ENCODE measurements around the gene C14orf119.

GRCh38 chr14:23117371-23118020 lies 22.2 kb downstream of the C14orf119 start:
- TF ChIP-seq, protein P1, sequence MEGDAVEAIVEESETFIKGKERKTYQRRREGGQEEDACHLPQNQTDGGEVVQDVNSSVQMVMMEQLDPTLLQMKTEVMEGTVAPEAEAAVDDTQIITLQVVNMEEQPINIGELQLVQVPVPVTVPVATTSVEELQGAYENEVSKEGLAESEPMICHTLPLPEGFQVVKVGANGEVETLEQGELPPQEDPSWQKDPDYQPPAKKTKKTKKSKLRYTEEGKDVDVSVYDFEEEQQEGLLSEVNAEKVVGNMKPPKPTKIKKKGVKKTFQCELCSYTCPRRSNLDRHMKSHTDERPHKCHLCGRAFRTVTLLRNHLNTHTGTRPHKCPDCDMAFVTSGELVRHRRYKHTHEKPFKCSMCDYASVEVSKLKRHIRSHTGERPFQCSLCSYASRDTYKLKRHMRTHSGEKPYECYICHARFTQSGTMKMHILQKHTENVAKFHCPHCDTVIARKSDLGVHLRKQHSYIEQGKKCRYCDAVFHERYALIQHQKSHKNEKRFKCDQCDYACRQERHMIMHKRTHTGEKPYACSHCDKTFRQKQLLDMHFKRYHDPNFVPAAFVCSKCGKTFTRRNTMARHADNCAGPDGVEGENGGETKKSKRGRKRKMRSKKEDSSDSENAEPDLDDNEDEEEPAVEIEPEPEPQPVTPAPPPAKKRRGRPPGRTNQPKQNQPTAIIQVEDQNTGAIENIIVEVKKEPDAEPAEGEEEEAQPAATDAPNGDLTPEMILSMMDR (IDR thresholded peaks at IDR 0.05) = no peak
- no peak for TF ChIP-seq TCF7L2 (IDR thresholded peaks at IDR 0.05; ENCODE audit: low read depth, low read length)

Measured in Panc1 (cell line).